HEK293T (cell line): ENCODE measurements around the gene ZNF415.

Experiments
- ARNT ChIP-seq: fragments of 450-650 bp; IDR thresholded peaks from 2 replicates; pipeline ENCODE4 v1.6.1; 2017; ENCODE audit warnings: mild to moderate bottlenecking
- PKNOX1 ChIP-seq: fragments of 450-650 bp; IDR thresholded peaks from 2 replicates; pipeline ENCODE4 v1.6.1; 2016

GRCh38 chr19:53086949-53087348 lies 45.8 kb downstream of the ZNF415 start:
- TF ChIP-seq PKNOX1 = no peak
- TF ChIP-seq ARNT = no peak
